ENCODE data around the gene SUPV3L1. TPM values are rescaled to one million over a fixed set of nuclear protein-coding genes. Genes with fewer than 3 reads are reported as not detected.

The SUPV3L1 gene
- total RNA-seq, 1 experiment from 2014 or later, result 57.3 TPM

- no peak overlapping the region for H2BK15ac ChIP-seq (ENCODE audit: low read depth, low read length)
- H4K91ac ChIP-seq (ENCODE audit: insufficient read length, low read depth, low read length), result no peak overlapping the region
- no peak overlapping the region for H2AFZ ChIP-seq (ENCODE audit: low read length)
- no peaks in the 10 kb centered on the region for H4K20me1 ChIP-seq (ENCODE audit: control insufficient read depth, insufficient read depth, insufficient read length)
- H3K18ac ChIP-seq (ENCODE audit: insufficient read length, low read depth, low read length), result no peak overlapping the region
- H3K36me3 Mint-ChIP-seq (ENCODE audit: insufficient read depth in 1 of 3, low read depth in 3 of 3), result no peaks in the 10 kb centered on the region
- H2BK5ac ChIP-seq (ENCODE audit: insufficient read length, low read length), result no peak overlapping the region
- no peaks in the 10 kb centered on the region for H3K79me2 ChIP-seq (ENCODE audit: insufficient read depth, low read length)
- H3K4me2 ChIP-seq (ENCODE audit: insufficient read depth, insufficient read length, low read length), result no peak overlapping the region
- no peak overlapping the region for H3K27ac Mint-ChIP-seq
- no peak overlapping the region for H3K9ac ChIP-seq (ENCODE audit: extremely low read depth, insufficient read length, low read length)
- H4K5ac ChIP-seq (ENCODE audit: insufficient read length, low read depth, low read length), result no peak overlapping the region
- no peak overlapping the region for H3K4me3 Mint-ChIP-seq
- H2BK20ac ChIP-seq (ENCODE audit: low read depth, low read length, poor library complexity, severe bottlenecking), result no peak overlapping the region
- no peaks in the 10 kb centered on the region for H3K27me3 ChIP-seq (ENCODE audit: insufficient read depth, low read length)
- no peak overlapping the region for H4K8ac ChIP-seq (replicated peaks; ENCODE audit: insufficient read length, low read depth, low read length)
- no peak for DNase-seq
- H3K27ac ChIP-seq (ENCODE audit: insufficient read length, low read depth, low read length), result no peak overlapping the region
- no peaks in the 10 kb centered on the region for H3K9me3 Mint-ChIP-seq
- H3K79me1 ChIP-seq (ENCODE audit: insufficient read depth, low read depth, low read length, poor library complexity, severe bottlenecking), result no peaks in the 10 kb centered on the region
- H3K23me2 ChIP-seq (ENCODE audit: insufficient read length, low read depth, low read length, poor library complexity, severe bottlenecking), result no peaks in the 10 kb centered on the region
- no peaks in the 10 kb centered on the region for H3K9me3 ChIP-seq (ENCODE audit: control insufficient read depth, low read depth, low read length)
- no peak overlapping the region for H2BK120ac ChIP-seq (ENCODE audit: low read depth, low read length, poor library complexity, severe bottlenecking)
- H3K4ac ChIP-seq (ENCODE audit: low read depth, low read length), result no peak overlapping the region
- no peak overlapping the region for H2BK12ac ChIP-seq (ENCODE audit: insufficient read length, low read depth, low read length)
- H3K14ac ChIP-seq (ENCODE audit: insufficient read depth, low read length), result no peak overlapping the region; the same call in 1 of the 2 replicates
- H3K4me1 Mint-ChIP-seq, result peaks cover 18 to 19% of the 10 kb centered on the region in 2 experiments
- H2AK5ac ChIP-seq (ENCODE audit: insufficient read length, low read length), result no peak overlapping the region
- no CpG with 5 or more reads among the region's 6 CpGs for WGBS (ENCODE audit: extremely low coverage, insufficient read length, low lambda C conversion rate)
- TF ChIP-seq CTCF (conservative IDR thresholded peaks at IDR 0.05), result no peak
- peaks cover 6% of the 10 kb centered on the region for H3K27me3 Mint-ChIP-seq (ENCODE audit: low read depth)
- no peaks in the 10 kb centered on the region for H3K4me1 ChIP-seq (ENCODE audit: insufficient read depth, low read length)
- H3K23ac ChIP-seq (ENCODE audit: insufficient read length, low read depth, low read length), result no peak overlapping the region
- H3K56ac ChIP-seq (ENCODE audit: insufficient read length, low read depth, low read length), result no peak overlapping the region
- no peak overlapping the region for H3T11ph ChIP-seq (ENCODE audit: low read length)
These were observed 59.9 kb downstream of the SUPV3L1 start for GRCh38 chr10:69239816-69240434.

Measured in H9 (cell line).